Duodenal mucosa (tissue), 2 donors: ENCODE data around the gene ENDOU.

Experiments used
- H3K27ac ChIP-seq: one replicate; pipeline ENCODE4 v1.7.0; 2013; ENCODE audit warnings: low read depth, low read length
- H3K27me3 ChIP-seq, 2 donors: one replicate each; pipeline ENCODE4 v1.7.0; 2013; ENCODE audit warnings: low read length in 2 of 2, control low read depth in 1 of 2; ENCODE audit not compliant: insufficient read depth in 2 of 2, control insufficient read depth in 1 of 2
- H3K36me3 ChIP-seq, 2 donors: one replicate each; pipeline ENCODE4 v1.7.0; 2013; ENCODE audit warnings: low read length in 2 of 2, control low read depth in 1 of 2; ENCODE audit not compliant: insufficient read depth in 2 of 2, control insufficient read depth in 1 of 2
- H3K4me1 ChIP-seq, 2 donors: one replicate each; pipeline ENCODE4 v1.7.0; 2013; ENCODE audit warnings: low read length in 2 of 2, control low read depth in 1 of 2; ENCODE audit not compliant: insufficient read depth in 2 of 2, control insufficient read depth in 1 of 2
- H3K4me3 ChIP-seq, 2 donors: one replicate each; pipeline ENCODE4 v1.7.0; 2013; ENCODE audit warnings: low read length in 2 of 2, low read depth in 1 of 2
- H3K9ac ChIP-seq, 2 donors: one replicate each; pipeline ENCODE4 v1.7.0; 2013; ENCODE audit warnings: low read length in 2 of 2, low read depth in 1 of 2
- H3K9me3 ChIP-seq, 2 donors: one replicate each; pipeline ENCODE4 v1.7.0; 2013; ENCODE audit warnings: low read length in 2 of 2, control low read depth in 1 of 2; ENCODE audit not compliant: control insufficient read depth in 1 of 2

Gene ENDOU

GRCh38 chr12:47768323-47768811, 43.1 kb upstream of the ENDOU start:
- Histone ChIP-seq H3K4me1 (peaks cover 0 to 6% of the 10 kb centered on the region in 2 donors), H3K27me3 (no peaks in the 10 kb centered on the region), H3K27ac (no peak overlapping the region), H3K9me3 (no peaks in the 10 kb centered on the region), H3K9ac (no peak overlapping the region), H3K4me3 (no peak overlapping the region), H3K36me3 (no peaks in the 10 kb centered on the region)

GRCh38 chr12:47767216-47767724, 42.0 kb upstream of the ENDOU start:
- H3K9ac ChIP-seq = no peak overlapping the region
- no peaks in the 10 kb centered on the region for H3K36me3 ChIP-seq
- peaks cover 0 to under 1% of the 10 kb centered on the region in 2 donors for H3K4me1 ChIP-seq
- H3K27ac ChIP-seq = no peak overlapping the region
- no peak overlapping the region for H3K4me3 ChIP-seq
- no peaks in the 10 kb centered on the region for H3K9me3 ChIP-seq
- H3K27me3 ChIP-seq = no peaks in the 10 kb centered on the region

GRCh38 chr12:47766502-47767215, 41.4 kb upstream of the ENDOU start:
- Histone ChIP-seq H3K9ac (no peak overlapping the region), H3K27me3 (no peaks in the 10 kb centered on the region), H3K27ac (no peak overlapping the region), H3K36me3 (no peaks in the 10 kb centered on the region), H3K4me1 (no peaks in the 10 kb centered on the region), H3K4me3 (no peak overlapping the region), H3K9me3 (no peaks in the 10 kb centered on the region)

- peaks cover 5 to 7% of the 10 kb centered on the region in 2 donors for H3K4me1 ChIP-seq
- H3K27me3 ChIP-seq = no peaks in the 10 kb centered on the region
- H3K9ac ChIP-seq = no peak overlapping the region
- no peaks in the 10 kb centered on the region for H3K36me3 ChIP-seq
- no peaks in the 10 kb centered on the region for H3K9me3 ChIP-seq
- no peak overlapping the region for H3K27ac ChIP-seq
- no peak overlapping the region for H3K4me3 ChIP-seq
Observed at GRCh38 chr12:47763481-47764346, 38.4 kb upstream of the ENDOU start.

GRCh38 chr12:47762850-47763465, 37.7 kb upstream of the ENDOU start:
- no peak overlapping the region for H3K27ac ChIP-seq
- no peak overlapping the region for H3K9ac ChIP-seq
- no peaks in the 10 kb centered on the region for H3K9me3 ChIP-seq
- no peaks in the 10 kb centered on the region for H3K36me3 ChIP-seq
- H3K4me3 ChIP-seq = no peak overlapping the region
- peaks cover 11 to 14% of the 10 kb centered on the region in 2 donors for H3K4me1 ChIP-seq
- H3K27me3 ChIP-seq = no peaks in the 10 kb centered on the region

GRCh38 chr12:47758834-47759690, 33.8 kb upstream of the ENDOU start, which contains the start of gene RAPGEF3:
Gene RAPGEF3 (minus strand): TSS chr12:47758880. CDS start chr12:47758556, 324 bp downstream.
- Histone ChIP-seq H3K4me1 (peaks cover 42 to 48% of the 10 kb centered on the region in 2 donors), H3K9ac (peak within 1 kb of the TSS; percentile 70 to 75), H3K4me3 (peak within 1 kb of the TSS; percentile 75 to 83), H3K27ac (peak within 1 kb of the TSS; percentile 57), H3K9me3 (no peaks in the 10 kb centered on the region), H3K27me3 (no peaks in the 10 kb centered on the region), H3K36me3 (no peaks in the 10 kb centered on the region)

GRCh38 chr12:47758584-47758833, 33.2 kb upstream of the ENDOU start:
- peak overlapping the region; percentile 20 to 70 for H3K9ac ChIP-seq
- no peaks in the 10 kb centered on the region for H3K36me3 ChIP-seq
- H3K4me3 ChIP-seq = peak overlapping the region; percentile 75 to 83
- no peaks in the 10 kb centered on the region for H3K27me3 ChIP-seq
- H3K4me1 ChIP-seq = peaks cover 47 to 54% of the 10 kb centered on the region in 2 donors
- H3K9me3 ChIP-seq = no peaks in the 10 kb centered on the region
- H3K27ac ChIP-seq = peak overlapping the region; percentile 57

GRCh38 chr12:47757840-47758583, 32.7 kb upstream of the ENDOU start:
- H3K36me3 ChIP-seq = no peaks in the 10 kb centered on the region
- H3K4me3 ChIP-seq = peak overlapping the region; percentile 75 to 83
- H3K9me3 ChIP-seq = no peaks in the 10 kb centered on the region
- H3K4me1 ChIP-seq = peaks cover 52 to 59% of the 10 kb centered on the region in 2 donors
- H3K27ac ChIP-seq = peak overlapping the region; percentile 57
- no peaks in the 10 kb centered on the region for H3K27me3 ChIP-seq
- peak overlapping the region; percentile 20 to 70 for H3K9ac ChIP-seq

- Histone ChIP-seq H3K27me3 (no peaks in the 10 kb centered on the region), H3K9ac (no peak overlapping the region), H3K27ac (peak overlapping the region; percentile 57), H3K4me3 (peak overlapping the region; percentile 41 to 75), H3K4me1 (peaks cover 54 to 59% of the 10 kb centered on the region in 2 donors), H3K9me3 (no peaks in the 10 kb centered on the region), H3K36me3 (no peaks in the 10 kb centered on the region)
Observed at GRCh38 chr12:47757364-47757839, 32.1 kb upstream of the ENDOU start.
